GM12892 (cell line): ENCODE results near the gene UNC119B.

Experiments used
- POLR2A ChIP-seq: IDR thresholded peaks from 2 replicates; pipeline ENCODE4 v1.6.1; 2011; ENCODE audit warnings: low read depth, low read length, control low read depth
- POLR2AphosphoS5 ChIP-seq: IDR thresholded peaks from 2 replicates; pipeline ENCODE4 v1.6.1; 2011; ENCODE audit warnings: low read depth, low read length, control low read depth
- TAF1 ChIP-seq: IDR thresholded peaks from 2 replicates; pipeline ENCODE4 v1.6.1; 2011; ENCODE audit warnings: low read depth, mild to moderate bottlenecking, control low read depth, low read length, borderline replicate concordance

DNA sequence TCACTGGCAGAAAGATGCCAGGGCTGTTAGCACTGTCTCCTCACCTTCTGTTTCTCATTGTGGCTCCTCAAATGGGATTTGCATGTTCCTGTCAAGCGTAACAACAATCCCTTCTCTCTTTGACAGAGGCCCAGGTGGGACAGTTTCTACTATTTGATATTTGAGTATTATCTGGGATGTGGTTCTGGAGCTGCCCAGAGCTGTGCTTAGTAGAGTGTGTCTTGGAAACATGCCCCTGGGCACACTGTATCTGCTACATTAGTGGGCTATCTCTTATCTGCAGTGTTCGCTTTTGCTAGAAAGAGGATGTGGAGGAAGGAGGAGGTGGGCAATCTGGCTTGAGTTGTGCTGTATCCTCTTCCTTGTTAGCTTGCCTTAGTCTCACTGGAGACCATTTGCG, 11.6 kb downstream of the UNC119B start:
- TF ChIP-seq POLR2A = no peak
- TF ChIP-seq POLR2AphosphoS5 = no peak
- TF ChIP-seq TAF1 = no peak
